Astrocyte (in vitro differentiated cells and primary cell): ENCODE measurements around the gene PEX26.

Experiments
- EZH2 ChIP-seq: IDR thresholded peaks from 2 replicates; pipeline ENCODE4 v1.6.1; 2012; ENCODE audit warnings: mild to moderate bottlenecking, low read length, inconsistent platforms; ENCODE audit not compliant: insufficient read depth
- TF ChIP-seq, protein P1 (sequence below): IDR thresholded peaks from 2 replicates; pipeline ENCODE4 v1.5.1; 2011; ENCODE audit warnings: low read depth, mild to moderate bottlenecking, inconsistent platforms, low read length, moderate library complexity; ENCODE audit not compliant: insufficient read depth

DNA sequence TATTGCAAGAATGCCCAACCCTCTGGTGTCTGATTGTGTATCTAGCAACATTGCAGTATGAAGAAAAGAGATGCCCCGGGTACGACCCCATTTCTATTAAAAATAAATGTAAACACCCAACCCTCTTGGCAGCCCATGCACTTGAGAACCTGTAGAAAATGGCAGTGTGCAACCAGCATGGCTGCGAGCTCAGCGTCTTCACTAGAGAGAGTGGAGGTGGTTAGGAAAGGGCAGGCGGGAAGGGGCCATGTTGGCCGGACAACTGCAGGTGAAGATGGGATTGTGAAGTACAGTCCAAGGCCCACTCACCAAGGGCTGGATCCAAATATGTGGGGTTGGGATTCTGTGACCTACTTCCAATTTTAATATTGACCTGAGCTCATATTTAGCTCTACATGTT, 15.9 kb downstream of the PEX26 start:
- TF ChIP-seq, protein P1, sequence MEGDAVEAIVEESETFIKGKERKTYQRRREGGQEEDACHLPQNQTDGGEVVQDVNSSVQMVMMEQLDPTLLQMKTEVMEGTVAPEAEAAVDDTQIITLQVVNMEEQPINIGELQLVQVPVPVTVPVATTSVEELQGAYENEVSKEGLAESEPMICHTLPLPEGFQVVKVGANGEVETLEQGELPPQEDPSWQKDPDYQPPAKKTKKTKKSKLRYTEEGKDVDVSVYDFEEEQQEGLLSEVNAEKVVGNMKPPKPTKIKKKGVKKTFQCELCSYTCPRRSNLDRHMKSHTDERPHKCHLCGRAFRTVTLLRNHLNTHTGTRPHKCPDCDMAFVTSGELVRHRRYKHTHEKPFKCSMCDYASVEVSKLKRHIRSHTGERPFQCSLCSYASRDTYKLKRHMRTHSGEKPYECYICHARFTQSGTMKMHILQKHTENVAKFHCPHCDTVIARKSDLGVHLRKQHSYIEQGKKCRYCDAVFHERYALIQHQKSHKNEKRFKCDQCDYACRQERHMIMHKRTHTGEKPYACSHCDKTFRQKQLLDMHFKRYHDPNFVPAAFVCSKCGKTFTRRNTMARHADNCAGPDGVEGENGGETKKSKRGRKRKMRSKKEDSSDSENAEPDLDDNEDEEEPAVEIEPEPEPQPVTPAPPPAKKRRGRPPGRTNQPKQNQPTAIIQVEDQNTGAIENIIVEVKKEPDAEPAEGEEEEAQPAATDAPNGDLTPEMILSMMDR: no peak
- TF ChIP-seq EZH2: no peak
